A673 (cell line): ENCODE data around the gene KCNQ1.

Source experiments
- EZH2 ChIP-seq: fragments of 200-600 bp; sonication (generic); IDR thresholded peaks from 2 replicates; pipeline ENCODE4 v1.6.1; 2017; ENCODE audit warnings: borderline replicate concordance, low read depth, mild to moderate bottlenecking, mixed read lengths, antibody characterized with exemption, low read length; ENCODE audit not compliant: poor library complexity, severe bottlenecking
- TF ChIP-seq, protein P1 (sequence below): fragments of 300-800, 200-600 bp; sonication (generic); conservative IDR thresholded peaks from 2 replicates; pipeline ENCODE4 v1.5.1; 2017; ENCODE audit warnings: low read depth, mild to moderate bottlenecking, antibody characterized with exemption, low read length, moderate library complexity, mixed read lengths

GRCh38 chr11:2804189-2804588, 359.4 kb downstream of the KCNQ1 start:
- TF ChIP-seq, protein P1, sequence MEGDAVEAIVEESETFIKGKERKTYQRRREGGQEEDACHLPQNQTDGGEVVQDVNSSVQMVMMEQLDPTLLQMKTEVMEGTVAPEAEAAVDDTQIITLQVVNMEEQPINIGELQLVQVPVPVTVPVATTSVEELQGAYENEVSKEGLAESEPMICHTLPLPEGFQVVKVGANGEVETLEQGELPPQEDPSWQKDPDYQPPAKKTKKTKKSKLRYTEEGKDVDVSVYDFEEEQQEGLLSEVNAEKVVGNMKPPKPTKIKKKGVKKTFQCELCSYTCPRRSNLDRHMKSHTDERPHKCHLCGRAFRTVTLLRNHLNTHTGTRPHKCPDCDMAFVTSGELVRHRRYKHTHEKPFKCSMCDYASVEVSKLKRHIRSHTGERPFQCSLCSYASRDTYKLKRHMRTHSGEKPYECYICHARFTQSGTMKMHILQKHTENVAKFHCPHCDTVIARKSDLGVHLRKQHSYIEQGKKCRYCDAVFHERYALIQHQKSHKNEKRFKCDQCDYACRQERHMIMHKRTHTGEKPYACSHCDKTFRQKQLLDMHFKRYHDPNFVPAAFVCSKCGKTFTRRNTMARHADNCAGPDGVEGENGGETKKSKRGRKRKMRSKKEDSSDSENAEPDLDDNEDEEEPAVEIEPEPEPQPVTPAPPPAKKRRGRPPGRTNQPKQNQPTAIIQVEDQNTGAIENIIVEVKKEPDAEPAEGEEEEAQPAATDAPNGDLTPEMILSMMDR = no peak
- no peak for TF ChIP-seq EZH2
